ENCODE data around the gene HPS1. TPM values are rescaled to one million over a fixed set of nuclear protein-coding genes. Genes with fewer than 3 reads are reported as not detected.

Gene HPS1
- total and polyA plus RNA-seq, 2 donors (not counting 3 experiments of a cell fraction or from before 2014, with no cell fraction given): 60.7 to 67.5 TPM

GRCh38 chr10:98481404-98481945 lies 34.7 kb upstream of the HPS1 start:
- DNase-seq (ENCODE audit: low read depth, low spot score) (no peak), FAIRE-seq (no peak)
- Histone ChIP-seq H4K20me1 (replicated peaks; ENCODE audit: control insufficient read depth, extremely low read depth, insufficient read depth, low read length) (no peaks in the 10 kb centered on the region), H3K4me2 (ENCODE audit: insufficient read depth, low read length) (no peak overlapping the region), H3K9ac (replicated peaks; ENCODE audit: extremely low read depth, insufficient read depth, low read length) (no peak overlapping the region), H3K79me2 (ENCODE audit: control insufficient read depth, insufficient read depth, low read length) (no peaks in the 10 kb centered on the region), H3K9me3 (replicated peaks; ENCODE audit: control insufficient read depth, insufficient read depth, low read length) (no peaks in the 10 kb centered on the region), H3K36me3 (ENCODE audit: control insufficient read depth in 2 of 2, extremely low read depth in 1 of 2, insufficient read depth in 2 of 2, low read length in 2 of 2) (no peaks in the 10 kb centered on the region), H3K27ac (ENCODE audit: insufficient read depth, low read depth, low read length) (no peak overlapping the region), H2AFZ (ENCODE audit: low read depth, low read length) (no peak overlapping the region), H3K4me1 (ENCODE audit: control insufficient read depth, extremely low read depth, insufficient read depth, low read length) (no peaks in the 10 kb centered on the region), H3K27me3 (ENCODE audit: control insufficient read depth in 2 of 2, insufficient read depth in 2 of 2, low read length in 2 of 2) (no peaks in the 10 kb centered on the region), H3K4me3 (replicated peaks in 1 of 3; ENCODE audit: insufficient read depth in 1 of 3, low read depth in 1 of 3, low read length in 3 of 3) (no peak overlapping the region), H3K9me1 (replicated peaks; ENCODE audit: control insufficient read depth, extremely low read depth, insufficient read depth, low read length) (no peaks in the 10 kb centered on the region)
- no TSS peak for BruUV-seq (replicated peaks)
- dilution Hi-C loops (cut with MboI; ENCODE audit: extremely low pct_ligation_motif_present, low sequenced_read_pairs) (no loop called here), intact Hi-C loops (cut with micrococcal nuclease) (no loop called here)
- ChIA-PET CTCF (interaction anchor here (0.8 kb wide), 1 partner anchor 14 kb away, joined by 3 read pairs; no protein-coding TSS in a partner anchor), POLR2A (no interaction called here)
- TF ChIP-seq POLR2AphosphoS5 (IDR thresholded peaks at IDR 0.05; ENCODE audit: insufficient read depth, low read depth, low read length): no peak
- TF ChIP-seq, protein P1, sequence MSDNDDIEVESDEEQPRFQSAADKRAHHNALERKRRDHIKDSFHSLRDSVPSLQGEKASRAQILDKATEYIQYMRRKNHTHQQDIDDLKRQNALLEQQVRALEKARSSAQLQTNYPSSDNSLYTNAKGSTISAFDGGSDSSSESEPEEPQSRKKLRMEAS (IDR thresholded peaks at IDR 0.05; ENCODE audit: insufficient read depth, insufficient read length): no peak
- TF ChIP-seq EZH2 (IDR thresholded peaks at IDR 0.05; ENCODE audit: borderline replicate concordance, low read depth, low read length, severe bottlenecking): no peak
- no peak for TF ChIP-seq MYC (IDR thresholded peaks at IDR 0.05; ENCODE audit: low read depth, low read length)
- no peak for TF ChIP-seq GATA2 (IDR thresholded peaks at IDR 0.05; ENCODE audit: insufficient read depth, insufficient read length, low read depth, low read length)
- TF ChIP-seq, protein P2, sequence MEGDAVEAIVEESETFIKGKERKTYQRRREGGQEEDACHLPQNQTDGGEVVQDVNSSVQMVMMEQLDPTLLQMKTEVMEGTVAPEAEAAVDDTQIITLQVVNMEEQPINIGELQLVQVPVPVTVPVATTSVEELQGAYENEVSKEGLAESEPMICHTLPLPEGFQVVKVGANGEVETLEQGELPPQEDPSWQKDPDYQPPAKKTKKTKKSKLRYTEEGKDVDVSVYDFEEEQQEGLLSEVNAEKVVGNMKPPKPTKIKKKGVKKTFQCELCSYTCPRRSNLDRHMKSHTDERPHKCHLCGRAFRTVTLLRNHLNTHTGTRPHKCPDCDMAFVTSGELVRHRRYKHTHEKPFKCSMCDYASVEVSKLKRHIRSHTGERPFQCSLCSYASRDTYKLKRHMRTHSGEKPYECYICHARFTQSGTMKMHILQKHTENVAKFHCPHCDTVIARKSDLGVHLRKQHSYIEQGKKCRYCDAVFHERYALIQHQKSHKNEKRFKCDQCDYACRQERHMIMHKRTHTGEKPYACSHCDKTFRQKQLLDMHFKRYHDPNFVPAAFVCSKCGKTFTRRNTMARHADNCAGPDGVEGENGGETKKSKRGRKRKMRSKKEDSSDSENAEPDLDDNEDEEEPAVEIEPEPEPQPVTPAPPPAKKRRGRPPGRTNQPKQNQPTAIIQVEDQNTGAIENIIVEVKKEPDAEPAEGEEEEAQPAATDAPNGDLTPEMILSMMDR (IDR thresholded peaks at IDR 0.05; ENCODE audit: extremely low read depth in 1 of 2, insufficient read depth in 1 of 2, low read depth in 1 of 2, low read length in 2 of 2): no peak
- TF ChIP-seq POLR2A (IDR thresholded peaks at IDR 0.05; ENCODE audit: low read depth, low read length): no peak
- no peak for TF ChIP-seq JUN (IDR thresholded peaks at IDR 0.05; ENCODE audit: borderline replicate concordance, insufficient read depth, insufficient read length, low read depth)
- TF ChIP-seq FOS (IDR thresholded peaks at IDR 0.05; ENCODE audit: borderline replicate concordance, insufficient read depth, low read length): no peak

Measured in endothelial cell of umbilical vein (primary cell).